HPDE6-E6E7 (cell line): ENCODE data around the gene CAMK1G.

Source experiments
- DNase-seq: peaks from one replicate; pipeline ENCODE4 v3.0.0; 2011; ENCODE audit warnings: missing footprints; ENCODE audit errors: extremely low spot score

The CAMK1G gene

DNA sequence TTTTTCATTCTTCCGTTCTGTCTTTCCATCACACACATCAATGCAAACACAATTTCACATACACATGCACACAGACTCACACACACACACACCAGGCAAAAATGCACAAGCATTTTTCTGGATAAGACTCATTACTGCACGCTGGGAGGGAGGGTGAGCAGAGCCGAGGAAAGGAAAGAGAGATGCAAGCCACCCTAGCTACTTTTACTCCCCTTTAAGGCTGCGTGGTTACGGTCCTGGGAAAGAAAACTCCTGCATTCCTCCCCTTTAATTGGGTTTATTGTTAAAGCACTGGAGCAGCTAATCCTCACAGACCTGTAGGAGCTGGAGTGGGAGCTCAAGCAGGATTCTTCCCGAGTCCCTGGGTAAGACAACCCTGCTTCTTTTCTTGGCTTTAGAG lies at the start of gene CAMK1G:
Gene CAMK1G, plus strand, starts transcription at position 307 of the 400 bp plus-strand sequence. CDS start 11,270 bp downstream, outside the sequence.
- DNase-seq: no peak

DNA sequence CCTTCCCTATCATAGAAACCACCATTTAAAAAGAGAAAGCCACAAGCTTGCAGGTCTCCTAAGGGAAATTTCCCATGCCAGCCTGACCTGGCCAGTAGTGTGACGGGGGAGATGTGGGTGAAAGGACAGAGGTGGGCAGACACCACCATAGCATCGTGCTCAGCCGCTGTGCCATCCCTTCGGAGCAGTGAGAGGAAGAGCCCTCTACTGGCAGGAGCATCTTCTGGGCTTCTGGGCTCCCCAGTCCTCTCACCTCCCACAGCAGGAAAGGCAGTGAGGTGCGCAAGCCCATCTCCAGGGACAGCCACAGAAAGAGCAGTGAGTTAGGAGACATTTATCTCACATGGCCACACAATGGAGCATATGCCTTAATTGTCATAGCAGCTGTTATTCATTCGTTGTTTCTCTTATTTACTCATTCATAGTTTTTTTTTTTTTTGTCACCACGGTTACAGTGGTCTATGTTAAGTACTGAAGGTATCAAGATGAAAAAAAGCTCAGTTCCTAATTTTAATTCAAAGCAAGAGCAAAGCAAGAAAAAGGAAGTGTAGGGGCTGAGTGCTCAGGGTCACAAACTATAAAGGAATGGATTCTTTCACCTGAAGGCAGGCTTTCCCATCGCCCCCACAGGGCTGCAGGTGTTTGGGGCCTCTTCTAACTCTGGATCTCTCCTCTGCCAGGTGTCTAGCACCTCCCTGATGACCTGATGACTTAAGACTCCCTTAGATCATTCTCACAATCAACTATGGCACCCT lies 48.8 kb upstream of the CAMK1G start:
- DNase-seq: no peak

DNA sequence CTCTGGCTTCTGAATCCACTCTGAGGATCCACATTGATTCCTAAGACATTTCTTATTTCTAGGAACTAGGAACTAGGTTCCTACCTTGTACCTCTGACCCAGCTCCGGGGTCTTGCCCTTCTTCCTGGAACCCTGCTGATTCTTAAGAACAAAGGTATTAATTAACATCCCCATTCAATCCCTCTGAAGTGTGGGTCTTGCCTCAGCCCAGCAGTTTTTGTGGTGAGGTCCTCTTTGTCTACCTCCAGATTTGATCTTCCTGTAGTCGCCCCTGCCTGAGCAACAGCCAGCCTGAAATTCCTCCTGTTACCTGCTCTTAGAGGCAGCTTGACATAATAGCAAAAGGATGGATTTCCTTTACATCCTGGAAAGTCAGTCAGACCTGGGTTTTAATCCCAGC lies 46.7 kb upstream of the CAMK1G start:
- DNase-seq: no peak

DNA sequence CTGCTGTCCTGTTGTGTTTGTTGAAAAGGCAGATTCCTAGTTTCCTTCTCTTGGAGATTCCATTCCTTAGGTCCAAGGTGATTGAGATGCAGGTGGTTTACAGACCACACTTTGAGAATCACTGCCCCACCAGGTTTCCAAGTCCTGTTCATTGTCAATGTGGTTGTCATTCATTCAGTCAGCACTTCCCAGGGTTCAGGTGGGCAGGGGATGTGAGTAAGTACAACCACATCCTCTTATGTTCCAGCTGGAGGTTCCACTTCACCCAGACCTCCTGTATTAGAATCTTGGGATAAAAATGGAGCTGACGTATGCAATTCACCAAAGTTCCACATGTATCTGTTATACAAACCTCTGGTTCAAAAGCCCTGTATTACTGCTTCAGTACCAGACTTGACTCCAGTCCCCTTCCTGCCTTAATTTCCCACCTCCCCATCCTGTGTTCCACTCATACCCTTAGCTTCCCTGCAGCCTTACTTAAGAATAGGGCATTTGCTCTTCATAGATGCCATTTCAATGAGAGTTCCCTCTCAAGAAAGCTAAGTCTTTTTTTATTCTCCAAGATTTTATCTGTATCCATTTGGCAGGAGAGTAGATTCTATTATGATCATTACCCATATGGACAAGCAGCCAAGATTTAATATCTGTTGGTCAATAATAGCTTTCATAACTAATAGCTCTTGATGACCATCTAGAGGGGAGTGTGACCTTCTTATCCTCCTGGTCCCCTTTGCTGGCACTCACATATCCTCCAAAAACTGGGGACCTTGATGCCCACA lies 46.0 kb upstream of the CAMK1G start:
- DNase-seq: no peak

DNA sequence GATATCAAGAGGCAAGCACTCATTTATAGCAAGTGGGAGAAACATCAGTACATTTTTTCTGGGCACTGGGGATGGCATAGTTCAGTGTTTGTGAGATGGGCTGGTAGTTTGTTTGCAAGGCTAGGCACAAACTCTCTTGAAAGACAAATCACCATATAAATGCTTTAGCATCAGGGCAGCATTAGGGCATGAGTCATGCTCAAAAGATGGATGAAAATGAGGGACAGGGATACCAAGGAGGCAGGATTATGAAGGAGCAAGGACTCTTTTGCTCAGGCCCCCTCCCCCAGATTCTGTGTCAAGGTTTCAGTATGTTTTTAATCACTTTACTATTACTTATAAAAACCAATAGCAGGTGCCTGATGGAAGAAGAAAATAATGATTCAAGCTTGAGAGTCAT lies 43.9 kb upstream of the CAMK1G start:
- no peak for DNase-seq

DNA sequence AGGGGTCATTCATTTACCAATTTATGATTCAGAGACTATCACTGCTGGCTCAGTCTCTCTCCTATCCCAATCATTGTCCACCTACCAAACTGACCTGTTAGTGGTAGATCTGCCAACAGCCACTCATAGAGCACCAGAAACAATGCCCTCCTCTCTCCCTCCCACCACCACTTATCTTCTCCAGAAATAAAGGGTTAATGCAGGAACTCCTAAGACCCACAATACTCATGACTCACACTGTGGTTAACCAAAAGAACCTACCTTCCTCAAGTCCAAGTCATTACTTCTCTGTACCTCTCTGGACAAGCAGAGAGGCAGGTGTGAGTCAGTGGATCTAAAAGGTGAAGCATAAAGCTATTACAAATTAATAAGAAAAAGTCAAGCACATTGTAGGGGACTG lies 40.9 kb upstream of the CAMK1G start:
- peak; percentile 87 for DNase-seq

DNA sequence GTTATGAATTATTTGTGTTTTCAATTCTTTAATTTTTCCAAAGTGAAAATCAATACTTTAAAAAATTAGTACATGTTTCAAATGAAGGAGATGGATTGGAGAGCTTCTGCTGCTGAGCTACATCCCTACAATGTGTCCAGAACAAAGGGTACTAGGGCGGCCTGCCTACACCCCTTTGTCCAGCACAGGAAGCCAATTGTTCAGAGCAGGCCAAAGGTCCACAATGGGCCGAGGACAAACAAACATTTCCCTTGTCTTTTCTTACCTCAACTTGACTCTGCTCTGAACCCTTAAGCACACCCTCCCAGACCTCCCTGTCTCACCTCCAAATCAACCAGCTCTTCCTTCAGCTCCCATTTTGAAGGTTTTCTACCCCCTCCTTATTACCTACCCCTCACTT lies 39.4 kb upstream of the CAMK1G start:
- DNase-seq: no peak

DNA sequence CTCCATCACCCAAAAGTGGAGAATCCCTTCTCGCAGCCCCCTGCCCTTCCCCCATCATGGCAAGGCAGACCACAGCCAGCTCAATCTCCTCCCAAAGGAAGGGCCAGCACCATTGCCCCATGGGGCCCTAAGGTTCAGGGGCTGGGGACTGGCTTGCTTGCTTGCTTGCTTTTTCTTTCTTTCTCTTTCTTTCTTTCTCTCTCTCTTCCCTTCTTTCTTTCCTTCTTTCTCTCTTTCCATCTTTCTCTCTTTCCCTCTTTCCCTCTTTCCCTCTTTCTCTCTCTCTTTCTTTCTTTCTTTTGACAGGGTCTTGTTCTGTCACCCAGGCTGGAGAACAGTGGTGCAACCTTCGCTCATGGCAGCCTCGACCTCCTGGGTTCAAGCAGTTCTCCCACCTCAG lies 38.1 kb upstream of the CAMK1G start:
- DNase-seq: no peak

DNA sequence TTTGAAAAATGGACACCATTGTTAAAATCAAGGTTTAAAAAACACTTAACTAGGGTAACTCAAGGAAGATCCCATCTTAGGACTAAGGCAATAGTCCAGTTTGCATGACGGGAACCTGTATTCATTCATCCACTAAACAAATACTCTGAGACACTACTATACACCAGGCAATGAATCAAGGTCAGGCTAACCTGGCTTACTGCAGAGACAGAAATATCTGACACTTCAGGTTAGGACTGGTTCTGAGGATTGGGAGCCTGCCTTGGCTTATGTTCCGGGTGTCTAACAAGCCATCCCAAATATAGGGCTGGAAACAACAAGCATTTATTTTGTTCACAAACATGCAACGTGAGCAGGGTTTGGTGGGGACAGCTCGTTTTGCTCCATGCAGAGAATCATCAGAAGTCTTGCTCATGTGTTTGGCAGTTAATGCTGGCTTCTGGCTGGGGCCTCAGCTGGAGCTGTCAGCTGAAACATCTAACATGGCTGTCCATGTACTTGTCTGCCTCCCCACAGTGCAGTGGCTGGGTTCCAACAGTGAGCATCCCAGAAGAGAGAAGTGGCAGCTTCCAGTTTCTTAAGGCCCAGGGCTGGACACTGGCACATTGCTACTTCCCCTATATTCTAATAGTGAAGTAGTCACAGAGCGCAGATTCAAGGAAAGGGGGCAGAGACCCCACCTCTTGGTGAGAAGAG lies 37.0 kb upstream of the CAMK1G start:
- no peak for DNase-seq

DNA sequence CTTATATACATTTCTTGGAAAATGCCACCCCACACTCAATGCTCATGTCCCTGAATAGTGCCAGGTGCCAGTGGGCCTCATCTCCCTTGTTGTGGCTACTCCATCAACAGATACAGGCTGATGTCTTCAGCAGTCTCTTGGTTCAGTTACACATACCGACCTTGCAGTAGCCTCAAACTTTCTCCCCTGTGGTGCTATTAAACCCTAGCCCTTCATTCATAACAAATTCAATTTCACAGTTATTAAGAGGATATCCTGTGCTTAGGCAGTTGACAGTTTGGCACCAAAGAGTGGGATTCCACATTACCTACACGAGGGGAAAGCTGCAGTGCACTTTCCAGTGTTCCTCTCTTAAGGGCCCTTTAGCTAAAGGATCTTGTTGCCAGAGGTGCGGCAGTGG lies 35.9 kb upstream of the CAMK1G start:
- DNase-seq: no peak

DNA sequence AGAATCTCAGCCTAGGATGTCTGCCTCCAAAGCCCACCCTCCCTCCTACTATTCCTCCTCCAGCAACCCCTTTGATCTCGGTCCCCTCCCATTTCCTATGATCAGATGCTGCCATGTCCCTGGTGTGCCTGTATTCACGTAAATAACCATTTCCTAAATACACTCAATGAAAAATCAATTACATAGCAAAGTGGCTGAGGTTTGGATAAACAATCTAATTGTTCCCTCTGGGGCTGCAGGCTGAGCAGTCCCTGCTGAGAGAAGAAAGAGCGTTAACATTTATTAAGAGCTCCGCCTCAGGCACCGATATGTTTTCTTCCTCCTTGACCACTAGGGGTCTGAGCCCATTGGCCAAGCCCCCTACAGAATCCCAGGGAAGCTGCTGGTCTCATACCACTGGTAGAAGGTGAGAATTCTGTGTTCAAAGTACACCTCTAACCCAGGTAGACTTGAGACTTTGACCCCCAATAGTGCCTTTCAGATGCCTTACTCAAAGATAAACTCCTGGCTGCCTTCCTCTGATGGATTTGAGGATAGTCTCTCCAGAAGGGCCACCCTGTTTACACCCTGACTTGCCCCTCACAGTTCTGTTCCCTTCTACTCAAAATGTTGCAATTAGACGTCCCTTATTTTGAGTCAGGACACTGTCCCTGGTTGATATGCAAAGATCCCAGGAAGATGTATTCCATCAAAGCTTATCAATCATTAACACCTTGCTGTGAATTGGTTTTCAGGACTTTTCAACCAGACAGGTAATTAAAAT lies 33.9 kb upstream of the CAMK1G start:
- no peak for DNase-seq

DNA sequence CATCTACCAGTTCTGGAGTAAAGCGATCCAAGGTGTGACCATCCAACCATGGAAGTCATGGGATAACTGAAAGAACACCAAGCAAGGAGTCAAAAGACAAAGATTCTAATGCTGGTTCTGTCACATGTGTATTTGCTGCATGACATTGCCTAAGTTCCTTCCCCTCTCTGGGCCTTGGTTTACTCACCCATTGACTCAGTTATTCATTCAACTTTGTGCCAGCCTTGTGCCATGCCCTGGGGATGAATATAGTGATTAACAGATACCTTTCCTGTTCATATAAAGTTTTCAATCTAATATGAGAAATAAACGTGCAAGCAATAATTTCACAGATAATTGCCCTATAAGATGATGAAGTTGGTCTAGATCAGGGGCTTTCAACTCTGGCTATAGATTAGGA lies 33.0 kb upstream of the CAMK1G start:
- no peak for DNase-seq

DNA sequence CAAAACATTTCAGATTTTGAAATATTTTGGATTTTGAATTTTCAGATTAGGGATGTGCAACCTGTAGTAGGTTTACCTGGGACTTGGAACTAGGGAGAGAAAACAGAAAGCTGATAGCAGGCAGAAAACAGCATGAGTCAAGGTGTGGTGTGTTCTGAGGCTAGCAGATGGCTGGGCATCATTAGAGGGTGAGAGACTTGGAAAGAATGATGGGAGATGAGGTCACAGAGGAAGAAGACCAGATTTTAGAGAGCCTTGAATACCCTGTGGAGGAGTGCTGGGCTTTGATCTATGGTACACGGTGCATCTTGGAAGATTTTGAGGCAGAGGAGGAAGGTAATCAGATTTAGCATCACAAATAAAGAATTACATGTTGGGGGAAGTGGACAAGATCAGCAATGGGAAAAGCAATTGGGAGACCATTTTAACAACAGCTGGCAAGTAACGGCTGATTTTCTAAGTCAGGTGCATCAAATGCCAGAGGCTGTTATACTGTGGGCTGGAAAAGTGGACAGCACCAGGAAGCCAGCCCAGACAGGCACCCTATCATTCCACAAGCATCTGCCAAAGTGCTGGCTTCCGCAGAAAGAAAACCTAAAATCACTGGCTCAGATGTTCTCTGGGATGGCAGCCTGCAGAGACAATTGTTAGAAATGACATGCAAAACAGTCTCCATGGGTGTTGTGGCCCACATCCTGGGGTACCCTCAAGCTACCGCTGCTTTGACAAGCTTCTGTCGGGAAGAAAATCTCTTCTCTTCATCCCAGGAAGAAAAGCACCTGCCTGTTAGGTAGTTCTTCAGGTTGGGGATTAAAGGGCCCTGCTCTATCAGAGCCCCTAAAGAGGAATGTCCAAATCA lies 30.9 kb upstream of the CAMK1G start:
- no peak for DNase-seq

DNA sequence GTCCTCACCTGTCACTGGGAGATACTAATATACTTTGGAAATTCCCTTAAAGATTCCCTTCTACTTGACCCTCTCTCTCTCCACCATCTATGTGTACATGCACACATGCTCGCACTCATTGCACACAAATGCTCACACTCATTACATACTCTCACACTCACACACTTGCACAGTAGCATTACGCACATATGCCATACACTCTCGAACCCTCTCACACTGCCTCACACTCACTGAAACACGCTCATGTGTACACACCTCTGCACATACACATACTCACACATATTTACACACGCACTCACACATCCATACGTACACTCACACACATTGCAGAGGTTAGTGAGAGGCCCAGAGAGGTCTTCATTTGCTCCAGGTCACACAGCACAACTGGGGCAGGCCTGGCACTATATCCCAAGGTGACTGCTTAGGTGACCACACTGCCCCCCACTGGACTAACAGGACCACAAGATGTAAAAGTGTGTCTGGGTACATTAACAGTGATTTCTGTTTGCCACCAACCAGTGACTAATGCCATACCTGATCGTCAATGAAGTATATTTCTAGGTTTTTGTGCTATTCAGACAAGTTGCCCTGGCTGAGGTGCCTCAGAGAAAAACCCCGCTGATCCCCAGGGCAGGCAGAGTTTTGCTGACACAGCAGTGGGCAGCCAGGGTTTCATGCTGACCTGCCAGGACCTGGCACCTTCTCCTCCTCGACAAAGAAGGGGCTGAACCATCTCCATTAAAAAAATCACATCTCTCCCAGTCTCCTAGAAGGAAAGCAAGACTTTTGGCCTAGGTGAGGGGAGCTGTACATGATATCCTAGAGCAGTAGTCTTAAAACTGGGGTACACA lies 28.5 kb upstream of the CAMK1G start:
- DNase-seq: no peak

DNA sequence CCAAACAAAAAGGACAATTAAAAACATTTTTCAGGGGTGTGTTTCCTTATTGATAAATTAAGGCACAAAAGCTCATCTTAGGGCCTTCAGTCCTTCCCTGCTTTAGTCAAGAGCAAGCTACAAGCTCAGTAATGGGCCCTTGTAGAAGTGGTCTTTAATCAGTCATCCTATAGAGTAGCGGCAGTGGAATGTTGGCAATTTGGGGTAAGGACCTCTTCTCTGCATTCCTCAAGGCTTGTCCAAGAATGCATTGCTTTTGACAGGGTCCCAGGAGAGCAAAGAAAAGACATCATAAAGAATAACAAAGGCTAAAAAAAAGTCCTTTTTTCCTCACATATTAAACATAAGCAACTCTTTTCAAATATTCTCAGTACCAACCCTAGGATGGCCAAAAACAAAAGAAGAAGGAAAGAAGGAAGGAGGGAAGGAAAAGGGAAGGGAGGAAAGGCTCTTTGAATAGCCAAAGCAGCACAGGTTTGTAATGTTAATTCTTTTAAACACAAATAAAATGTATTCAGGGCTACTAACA lies 27.3 kb upstream of the CAMK1G start:
- no peak for DNase-seq

DNA sequence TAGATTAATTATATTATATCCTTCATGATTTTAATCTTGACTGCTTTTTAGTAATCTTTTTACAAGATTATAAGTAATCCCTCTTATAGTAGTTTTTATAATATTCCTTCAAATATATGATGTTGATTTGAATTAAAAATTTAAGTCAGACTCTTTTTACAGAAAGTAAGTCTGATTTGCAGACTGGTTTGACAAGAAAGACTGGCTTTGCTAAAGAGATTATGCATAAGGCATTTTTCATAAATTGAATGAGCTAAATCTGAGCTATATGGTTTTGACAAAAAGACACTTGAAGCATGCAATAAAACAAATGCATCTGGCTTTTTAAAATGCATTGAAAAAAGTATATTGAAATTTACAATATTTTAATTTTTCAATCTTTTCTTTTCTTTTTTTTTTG lies 26.3 kb upstream of the CAMK1G start:
- DNase-seq: no peak

DNA sequence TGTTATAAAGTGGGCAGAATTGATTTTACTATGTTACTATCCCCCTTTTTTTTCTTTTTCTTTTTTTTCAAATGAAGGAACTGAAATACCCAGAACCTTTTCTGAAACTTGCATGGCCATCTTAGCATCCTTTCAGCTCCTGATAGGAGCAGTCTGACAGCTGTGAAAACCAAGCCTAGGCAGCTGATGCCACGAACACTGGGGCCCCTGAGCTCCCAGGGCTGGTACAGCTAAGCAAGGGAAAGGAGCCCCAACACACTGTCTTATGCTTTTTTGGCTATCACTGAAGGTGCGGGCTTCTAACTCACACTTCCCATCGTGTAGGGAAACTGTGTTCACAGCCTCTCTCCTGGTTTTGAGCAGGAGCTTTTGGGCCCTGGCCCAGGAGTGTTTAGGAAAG lies 23.0 kb upstream of the CAMK1G start:
- DNase-seq: no peak

DNA sequence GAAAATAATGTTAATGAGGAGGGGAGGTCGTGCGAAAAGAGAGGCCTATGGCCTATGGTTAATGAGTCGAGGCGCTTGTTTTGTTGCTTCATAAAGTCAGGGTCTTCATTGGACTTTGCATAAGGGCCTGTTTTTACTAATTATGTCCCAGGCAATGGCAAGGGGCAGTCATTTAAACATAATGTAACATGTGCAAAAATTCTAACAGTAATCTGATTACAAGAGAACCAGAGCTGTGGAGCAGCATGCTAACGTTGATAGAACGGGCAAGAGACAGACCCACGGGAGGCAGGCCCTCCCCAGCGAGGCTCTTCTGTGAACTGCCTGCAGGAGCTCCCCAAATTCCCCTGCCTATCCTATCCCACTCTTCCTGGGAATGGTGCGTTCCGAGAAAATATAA lies 22.6 kb upstream of the CAMK1G start:
- DNase-seq: no peak

DNA sequence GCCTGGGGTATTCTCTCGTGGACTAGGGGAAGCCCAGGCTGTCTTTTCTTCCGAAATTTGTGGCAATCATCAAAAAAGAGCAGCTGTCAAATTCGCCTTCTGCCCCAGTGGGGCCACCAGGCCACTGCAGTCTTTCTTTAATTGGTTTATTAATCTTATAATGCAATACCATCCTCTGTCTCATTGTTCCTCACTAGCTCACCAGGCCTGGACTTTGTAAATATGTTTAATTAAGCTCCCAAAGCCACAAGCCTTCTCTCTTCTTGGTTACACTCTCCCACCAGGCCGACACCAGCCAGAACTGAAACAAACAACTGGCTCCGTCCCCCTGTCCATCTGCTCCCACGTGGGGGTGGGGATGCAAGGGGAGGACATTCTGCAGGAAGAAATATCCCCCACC lies 22.0 kb upstream of the CAMK1G start:
- no peak for DNase-seq

DNA sequence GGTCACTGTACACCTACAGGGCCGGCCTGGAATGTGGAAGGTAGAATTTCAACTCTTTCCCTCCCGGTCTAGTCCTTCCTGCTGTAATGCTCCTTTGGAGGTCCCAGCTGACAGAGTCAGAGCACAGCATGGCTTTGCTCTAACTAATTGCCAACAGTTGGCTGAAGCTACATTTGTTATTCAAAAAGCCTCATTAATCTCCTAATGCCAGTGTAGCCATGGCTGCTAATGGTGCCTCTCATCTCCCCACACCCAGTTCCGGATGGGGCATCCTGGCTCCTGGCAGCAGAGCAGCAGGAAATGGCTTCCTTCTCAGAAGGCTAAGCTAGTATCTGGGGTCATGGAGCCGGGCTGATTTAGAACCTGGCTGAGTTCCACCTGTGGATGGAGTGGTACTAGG lies 18.7 kb upstream of the CAMK1G start:
- DNase-seq: no peak
